ES-I3 (cell line): ENCODE data around the gene DGKI.

Experiments
- H3K36me3 ChIP-seq: 2 replicates; pipeline ENCODE4 v1.6.1; 2013; ENCODE audit warnings: mild to moderate bottlenecking, low read length, control low read depth, moderate library complexity; ENCODE audit not compliant: insufficient read depth
- H3K4me1 ChIP-seq: 2 replicates; pipeline ENCODE4 v1.6.1; 2013; ENCODE audit warnings: mild to moderate bottlenecking, control low read depth, low read length; ENCODE audit not compliant: insufficient read depth
- H3K9ac ChIP-seq: 2 replicates; pipeline ENCODE4 v1.6.1; 2013; ENCODE audit warnings: low read depth, mild to moderate bottlenecking, low read length, moderate library complexity
- H3K9me3 ChIP-seq: 2 replicates; pipeline ENCODE4 v1.6.1; 2013; ENCODE audit warnings: mild to moderate bottlenecking, low read length, moderate library complexity; ENCODE audit not compliant: control insufficient read depth, insufficient read depth

The DGKI gene

DNA sequence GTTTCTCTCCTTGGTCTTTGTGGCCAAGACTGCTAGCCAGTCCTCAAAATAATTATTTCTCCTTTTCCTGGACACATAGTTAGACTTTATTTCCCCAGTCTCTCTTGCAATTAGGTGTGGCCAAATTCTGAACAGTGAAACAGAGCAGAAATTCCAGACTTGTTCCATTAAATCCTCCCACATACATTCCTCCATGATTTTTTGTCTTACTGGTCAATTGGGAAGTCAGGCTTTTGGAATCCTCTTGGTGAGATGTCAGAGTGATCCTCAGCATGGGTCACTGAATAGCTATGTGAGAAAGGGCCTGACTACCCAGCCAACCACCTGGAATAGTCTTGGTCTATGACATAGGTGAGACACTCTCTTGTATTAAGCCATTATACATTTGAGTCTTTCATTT lies 164.2 kb downstream of the DGKI start:
- Histone ChIP-seq H3K4me1 (peaks cover 5% of the 10 kb centered on the region), H3K36me3 (no peaks in the 10 kb centered on the region), H3K9me3 (peaks cover 3% of the 10 kb centered on the region; the same call in 1 of the 2 replicates), H3K9ac (no peak overlapping the region)

- peaks cover 5% of the 10 kb centered on the region for H3K4me1 ChIP-seq
- no peak overlapping the region for H3K9ac ChIP-seq
- no peaks in the 10 kb centered on the region for H3K36me3 ChIP-seq
- peaks cover 3% of the 10 kb centered on the region; the same call in 1 of the 2 replicates for H3K9me3 ChIP-seq
Measured at GRCh38 chr7:137681657-137682562, 164.9 kb downstream of the DGKI start.

DNA sequence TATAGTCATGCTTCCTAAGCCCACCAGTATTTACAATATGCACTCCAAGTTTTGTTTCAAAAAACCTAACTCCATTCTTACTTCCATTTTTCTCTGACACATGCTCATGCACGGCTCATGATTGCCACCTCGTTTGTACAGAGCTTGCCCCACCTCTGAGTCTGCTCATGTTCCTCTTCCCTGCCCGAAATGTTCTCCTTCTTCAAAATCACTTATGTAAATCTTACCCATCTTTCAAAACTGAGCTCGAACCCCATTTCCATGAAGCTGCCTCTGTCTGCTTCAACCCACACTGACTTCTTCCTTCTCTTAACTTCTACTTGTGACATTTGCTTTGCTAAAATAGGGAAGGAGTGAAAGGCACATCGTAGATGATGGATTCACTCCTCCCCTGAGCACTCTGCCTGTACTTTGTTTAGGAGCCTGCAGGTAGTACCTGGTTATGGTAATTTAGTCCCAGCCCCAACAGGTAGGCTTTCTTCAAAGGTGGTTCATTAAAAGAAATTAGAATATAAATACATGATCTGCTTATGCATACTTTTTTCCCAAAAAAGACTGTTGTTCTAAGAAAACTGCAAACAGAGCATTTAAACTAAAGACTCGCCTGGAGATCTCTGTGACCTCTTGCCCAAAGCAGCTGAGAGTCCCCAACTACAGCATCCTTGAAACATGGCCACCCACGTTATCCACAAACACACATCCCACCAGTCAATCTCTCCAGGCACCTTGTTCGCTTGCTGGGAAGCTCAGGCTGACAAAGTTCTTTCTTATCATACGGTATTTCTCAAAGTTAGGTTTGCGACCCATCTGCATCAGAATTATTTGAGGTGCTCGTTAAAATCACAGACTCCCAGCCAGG lies 172.0 kb downstream of the DGKI start:
- no peaks in the 10 kb centered on the region for H3K9me3 ChIP-seq
- H3K4me1 ChIP-seq, result no peaks in the 10 kb centered on the region; the same call in none of the 2 replicates
- H3K9ac ChIP-seq, result no peak overlapping the region
- no peaks in the 10 kb centered on the region for H3K36me3 ChIP-seq

- H3K9me3 ChIP-seq, result no peaks in the 10 kb centered on the region
- H3K36me3 ChIP-seq, result no peaks in the 10 kb centered on the region
- no peaks in the 10 kb centered on the region; the same call in none of the 2 replicates for H3K4me1 ChIP-seq
- no peak overlapping the region for H3K9ac ChIP-seq
Measured at GRCh38 chr7:137674048-137674447, 172.7 kb downstream of the DGKI start.

- Histone ChIP-seq H3K9me3 (no peaks in the 10 kb centered on the region), H3K9ac (no peak overlapping the region), H3K36me3 (no peaks in the 10 kb centered on the region), H3K4me1 (no peaks in the 10 kb centered on the region; the same call in none of the 2 replicates)
Measured at GRCh38 chr7:137671920-137672319, 174.9 kb downstream of the DGKI start.

GRCh38 chr7:137670222-137671064 lies 176.3 kb downstream of the DGKI start:
- Histone ChIP-seq H3K9ac (no peak overlapping the region), H3K9me3 (no peaks in the 10 kb centered on the region), H3K36me3 (no peaks in the 10 kb centered on the region), H3K4me1 (peaks cover under 1% of the 10 kb centered on the region)

- Histone ChIP-seq H3K36me3 (no peaks in the 10 kb centered on the region), H3K9ac (no peak overlapping the region), H3K4me1 (peaks cover 7% of the 10 kb centered on the region), H3K9me3 (no peaks in the 10 kb centered on the region)
Measured at GRCh38 chr7:137669706-137670105, 177.1 kb downstream of the DGKI start.

DNA sequence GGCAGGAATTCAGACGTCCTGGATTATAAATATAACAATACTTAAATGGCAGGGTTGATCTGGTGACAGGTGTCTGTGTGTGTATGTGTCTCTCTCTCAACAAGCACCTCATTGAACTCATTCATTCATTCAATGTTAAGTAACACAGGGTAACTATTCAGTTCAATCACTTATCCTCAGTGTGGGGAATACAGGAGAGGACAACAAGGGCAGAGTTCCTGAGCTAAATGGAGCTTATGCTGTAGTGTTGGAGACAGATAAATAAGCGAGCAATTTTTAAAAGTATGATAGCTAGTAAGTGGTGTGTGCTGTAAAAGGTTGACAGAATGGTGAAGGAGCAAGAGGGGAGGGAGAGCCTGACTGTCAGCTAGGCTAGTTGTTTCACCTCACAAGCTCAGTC lies 178.4 kb downstream of the DGKI start:
- H3K36me3 ChIP-seq, result no peaks in the 10 kb centered on the region
- peaks cover 7% of the 10 kb centered on the region; the same call in 1 of the 2 replicates for H3K4me1 ChIP-seq
- no peak overlapping the region for H3K9ac ChIP-seq
- H3K9me3 ChIP-seq, result no peaks in the 10 kb centered on the region

DNA sequence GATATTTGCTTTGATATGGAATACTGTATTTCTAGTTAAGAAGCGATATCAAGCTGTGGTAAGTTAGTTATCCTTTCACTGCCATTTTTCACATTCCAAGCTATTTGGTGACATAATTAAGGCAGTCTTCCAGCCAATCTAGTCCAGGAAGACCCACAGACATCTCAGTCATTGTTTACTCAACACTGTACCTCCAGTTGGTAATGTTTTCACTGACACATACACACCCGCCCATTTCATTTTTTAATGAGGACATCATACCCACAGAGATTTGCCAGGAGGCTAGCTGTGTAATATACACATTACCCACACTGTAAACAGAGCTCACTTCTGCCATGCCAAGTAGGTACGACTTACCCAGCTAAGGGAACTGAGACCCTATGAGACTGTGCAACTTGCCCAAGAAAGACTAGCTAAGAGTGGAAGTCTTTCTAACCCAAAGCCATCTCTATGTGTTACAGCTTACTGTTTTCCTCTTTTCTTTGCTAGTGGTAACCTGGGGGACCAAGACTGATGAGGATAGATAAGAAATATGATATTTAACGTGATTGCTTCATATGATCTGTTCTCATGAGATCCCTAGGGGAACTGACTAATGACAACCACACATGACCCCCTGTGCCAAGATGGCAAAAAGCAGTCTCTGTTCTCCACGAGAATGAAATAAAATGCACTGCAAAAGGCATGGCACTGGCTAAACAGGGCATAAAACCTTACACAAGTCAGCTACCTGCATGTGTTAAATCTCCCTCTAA lies 179.0 kb downstream of the DGKI start:
- Histone ChIP-seq H3K9me3 (no peaks in the 10 kb centered on the region), H3K36me3 (no peaks in the 10 kb centered on the region), H3K4me1 (0 out of 2 replicates have a peak, but pooled peaks cover 7% of the 10 kb centered on the region), H3K9ac (no peak overlapping the region)

GRCh38 chr7:137664846-137665245 lies 181.9 kb downstream of the DGKI start:
- Histone ChIP-seq H3K4me1 (peaks cover 11% of the 10 kb centered on the region; the same call in 1 of the 2 replicates), H3K9ac (no peak overlapping the region), H3K9me3 (no peaks in the 10 kb centered on the region), H3K36me3 (no peaks in the 10 kb centered on the region)

DNA sequence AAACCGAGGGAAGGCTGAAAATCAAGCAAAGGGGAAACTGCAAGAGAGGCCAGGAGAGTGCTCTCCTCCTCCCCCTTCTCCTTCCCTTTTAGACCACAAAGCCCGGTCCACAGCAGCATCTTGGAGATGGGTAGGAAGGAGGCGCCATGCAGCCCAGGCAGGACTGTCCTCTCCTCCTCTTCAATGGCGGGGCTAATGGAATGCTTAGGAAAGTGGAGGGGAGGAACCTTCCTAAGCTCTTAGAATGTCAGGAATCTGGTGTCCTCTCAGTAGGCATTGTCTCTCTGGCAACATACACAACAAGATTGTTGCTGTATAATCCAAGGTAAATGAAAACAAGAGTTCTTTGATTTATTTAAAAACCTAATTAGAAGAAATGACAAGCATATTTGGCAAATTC lies 185.1 kb downstream of the DGKI start:
- H3K9me3 ChIP-seq, result no peaks in the 10 kb centered on the region
- peaks cover 37% of the 10 kb centered on the region for H3K4me1 ChIP-seq
- no peaks in the 10 kb centered on the region for H3K36me3 ChIP-seq
- H3K9ac ChIP-seq, result no peak overlapping the region

DNA sequence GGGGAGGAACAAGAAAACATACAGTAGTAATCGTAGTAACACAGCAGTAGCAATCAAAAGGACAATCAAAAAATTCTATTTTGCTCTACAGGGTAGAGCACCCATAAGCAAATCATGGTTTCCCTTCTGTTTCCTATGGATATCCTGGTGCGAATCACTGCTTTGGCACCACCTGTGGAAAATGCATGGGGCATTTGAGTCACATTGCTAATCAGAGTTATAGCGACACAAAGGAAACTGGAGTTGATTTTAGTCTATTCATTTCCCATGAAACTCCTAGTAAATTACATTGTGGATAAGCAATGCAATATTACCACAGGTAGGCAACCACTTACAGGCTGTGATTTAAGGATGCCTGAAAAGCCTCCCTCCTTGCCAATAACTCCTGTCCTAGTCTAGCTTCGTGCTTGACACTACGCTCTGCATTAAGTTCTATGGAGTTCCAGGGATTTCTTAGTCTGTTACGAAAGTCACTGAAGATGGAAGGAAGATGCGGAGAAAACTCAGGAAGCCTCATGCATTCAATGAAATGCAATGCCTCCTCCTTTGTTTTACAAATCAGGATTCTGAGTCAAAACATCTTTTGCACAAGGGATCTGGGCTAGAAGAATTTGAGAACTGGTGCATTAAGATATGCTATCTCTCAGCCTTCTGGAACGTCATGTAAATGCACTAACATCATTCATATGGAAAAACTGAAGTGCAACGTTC lies 188.4 kb downstream of the DGKI start:
- H3K9me3 ChIP-seq, result no peaks in the 10 kb centered on the region
- H3K36me3 ChIP-seq, result no peaks in the 10 kb centered on the region
- no peak overlapping the region for H3K9ac ChIP-seq
- peaks cover 36% of the 10 kb centered on the region for H3K4me1 ChIP-seq
